Uterus (tissue), 2 donors: ENCODE measurements around the gene SEC16A.

Experiments used
- POLR2A ChIP-seq, 2 donors: fragments of 450-650 bp; IDR thresholded peaks; one replicate each; pipeline ENCODE4 v1.6.1; 2016; ENCODE audit warnings: antibody characterized with exemption in 2 of 2, mild to moderate bottlenecking in 1 of 2, moderate library complexity in 1 of 2
- TF ChIP-seq, protein P1 (sequence below), 4 experiments: fragments of 200-600 bp in 2 of 4; fragments of 450-650 bp in 2 of 4; sonication (generic) in 2 of 4; IDR thresholded peaks; one replicate each; pipeline ENCODE4 v1.5.1; 2016 to 2019; ENCODE audit warnings: antibody characterized with exemption in 4 of 4, mild to moderate bottlenecking in 2 of 4, moderate library complexity in 1 of 4

DNA sequence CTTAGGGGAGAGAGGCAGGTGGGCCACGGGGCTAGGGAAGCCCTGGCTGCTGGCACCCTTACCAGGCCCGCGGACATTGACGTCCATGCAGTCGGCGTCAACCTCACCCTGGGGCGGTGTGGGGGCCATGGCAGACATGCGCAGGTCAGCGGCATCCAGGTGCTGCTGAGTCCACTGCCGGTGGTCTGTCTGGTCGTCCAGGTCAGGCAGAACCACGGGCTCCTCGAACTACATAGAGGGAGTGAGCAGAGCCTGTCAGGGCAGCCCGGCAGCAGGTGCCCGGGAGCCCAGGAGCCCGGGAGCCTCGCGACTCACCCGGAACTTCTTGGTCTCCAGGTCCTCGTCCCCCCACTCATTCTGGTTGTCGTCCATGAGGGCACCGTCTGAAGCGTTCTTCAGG is 18.8 kb upstream of the SEC16A start:
- TF ChIP-seq, protein P1, sequence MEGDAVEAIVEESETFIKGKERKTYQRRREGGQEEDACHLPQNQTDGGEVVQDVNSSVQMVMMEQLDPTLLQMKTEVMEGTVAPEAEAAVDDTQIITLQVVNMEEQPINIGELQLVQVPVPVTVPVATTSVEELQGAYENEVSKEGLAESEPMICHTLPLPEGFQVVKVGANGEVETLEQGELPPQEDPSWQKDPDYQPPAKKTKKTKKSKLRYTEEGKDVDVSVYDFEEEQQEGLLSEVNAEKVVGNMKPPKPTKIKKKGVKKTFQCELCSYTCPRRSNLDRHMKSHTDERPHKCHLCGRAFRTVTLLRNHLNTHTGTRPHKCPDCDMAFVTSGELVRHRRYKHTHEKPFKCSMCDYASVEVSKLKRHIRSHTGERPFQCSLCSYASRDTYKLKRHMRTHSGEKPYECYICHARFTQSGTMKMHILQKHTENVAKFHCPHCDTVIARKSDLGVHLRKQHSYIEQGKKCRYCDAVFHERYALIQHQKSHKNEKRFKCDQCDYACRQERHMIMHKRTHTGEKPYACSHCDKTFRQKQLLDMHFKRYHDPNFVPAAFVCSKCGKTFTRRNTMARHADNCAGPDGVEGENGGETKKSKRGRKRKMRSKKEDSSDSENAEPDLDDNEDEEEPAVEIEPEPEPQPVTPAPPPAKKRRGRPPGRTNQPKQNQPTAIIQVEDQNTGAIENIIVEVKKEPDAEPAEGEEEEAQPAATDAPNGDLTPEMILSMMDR (IDR thresholded peaks at IDR 0.05): no peak
- TF ChIP-seq POLR2A (IDR thresholded peaks at IDR 0.05): no peak
